Panc1 (cell line): ENCODE measurements around the gene FZR1. TPM values are rescaled to one million over a fixed set of nuclear protein-coding genes. Genes with fewer than 3 reads are reported as not detected.

ENCODE experiments used
- ATAC-seq: fragments of 200-7000 bp; cut with Tn5 transposase; 2 replicates; pipeline ENCODE4 v1.9.1; 2020; ENCODE audit warnings: mild to moderate bottlenecking, moderate library complexity
- BruUV-seq: library from RNA; stranded (reverse); fragments of 400-500 nt; replicated peaks from 2 replicates; lab custom pipeline; 2021; lab: Mats Ljungman, UMichigan
- CTCF ChIA-PET: fragments of 300-600 bp; sonication (Branson Sonifier 250); formaldehyde crosslinking; loops from one replicate; lab custom pipeline; 2022; ENCODE audit warnings: antibody characterized with exemption; lab: Charles Lee
- POLR2A ChIA-PET: fragments of 300-600 bp; sonication (Branson Sonifier 250); formaldehyde crosslinking; loops from one replicate; lab custom pipeline; 2022; ENCODE audit warnings: antibody characterized with exemption; lab: Charles Lee
- DNase-seq: peaks from one replicate; pipeline ENCODE4 v3.0.0-alpha.2; 2010; ENCODE audit warnings: low read depth, low spot score
- H3K27ac ChIP-seq: 2 replicates; pipeline ENCODE4 v1.5.1; 2011; ENCODE audit warnings: mild to moderate bottlenecking, low read length, inconsistent platforms
- H3K27me3 ChIP-seq: fragments of 200-500 bp; sonication (Bioruptor generic); 2 replicates; pipeline ENCODE4 v1.6.0; 2014; ENCODE audit warnings: low read length, inconsistent platforms; ENCODE audit not compliant: control insufficient read depth, insufficient read depth
- H3K36me3 ChIP-seq: fragments of 200-500 bp; sonication (Bioruptor generic); 2 replicates; pipeline ENCODE4 v1.5.1; 2014; ENCODE audit warnings: inconsistent platforms, mild to moderate bottlenecking, low read length, moderate library complexity; ENCODE audit not compliant: control insufficient read depth, insufficient read depth
- H3K4me1 ChIP-seq: 2 replicates; pipeline ENCODE4 v1.5.1; 2011; ENCODE audit warnings: inconsistent platforms, mild to moderate bottlenecking, low read length, moderate library complexity; ENCODE audit not compliant: control insufficient read depth, insufficient read depth
- H3K4me3 ChIP-seq, 2 experiments: 2 replicates each; pipeline ENCODE4 v1.5.1; 2011 to 2012; ENCODE audit warnings: low read depth in 2 of 2, low read length in 2 of 2, mild to moderate bottlenecking in 2 of 2, inconsistent platforms in 1 of 2, moderate library complexity in 1 of 2
- H3K9me3 ChIP-seq: fragments of 200-500 bp; sonication (Bioruptor generic); 2 replicates; pipeline ENCODE4 v1.5.1; 2014; ENCODE audit warnings: low read depth, mild to moderate bottlenecking, inconsistent platforms, low read length, moderate library complexity; ENCODE audit not compliant: control insufficient read depth, insufficient read depth
- CTCF ChIP-seq: fragments of 450-650 bp; IDR thresholded peaks from 2 replicates; pipeline ENCODE4 v1.5.1; 2017; ENCODE audit warnings: mild to moderate bottlenecking
- POLR2AphosphoS5 ChIP-seq: IDR thresholded peaks from 2 replicates; pipeline ENCODE4 v1.6.1; 2012; ENCODE audit warnings: mild to moderate bottlenecking, low read depth, low read length, moderate library complexity
- REST ChIP-seq, 2 experiments: IDR thresholded peaks; 2 replicates each; pipeline ENCODE4 v1.6.1; 2011 to 2012; ENCODE audit warnings: low read depth in 2 of 2, control low read depth in 1 of 2, low read length in 1 of 2, mild to moderate bottlenecking in 1 of 2, moderate library complexity in 1 of 2; ENCODE audit not compliant: insufficient read depth in 1 of 2
- SIN3A ChIP-seq: IDR thresholded peaks from 2 replicates; pipeline ENCODE4 v1.6.1; 2012; ENCODE audit warnings: low read depth, mild to moderate bottlenecking, low read length, moderate library complexity, borderline replicate concordance; ENCODE audit not compliant: insufficient read depth
- TCF7L2 ChIP-seq: IDR thresholded peaks from 2 replicates; pipeline ENCODE4 v1.6.1; 2011; ENCODE audit warnings: mild to moderate bottlenecking, low read depth, low read length, inconsistent platforms
- in situ Hi-C: cut with HindIII; loops from 2 replicates; pipeline ENCODE4 v1.10.0; 2016; ENCODE audit warnings: low sequenced_read_pairs, low pct_unique_long_range_greater_than_20kb
- intact Hi-C: fragments of 100-400 bp; cut with micrococcal nuclease; formaldehyde crosslinking; loops from one replicate; pipeline ENCODE4 v1.10.0; 2022; ENCODE audit not compliant: unreplicated experiment
- total RNA-seq: library from RNA; stranded (reverse); gene quantifications from one replicate; pipeline ENCODE4 v1.2.1, GENCODE V29; 2021; ENCODE audit not compliant: unreplicated experiment

The FZR1 gene
- total RNA-seq, 1 experiment from 2014 or later: 48.7 TPM

- ATAC-seq (peak; percentile 6; the same call in 1 of the 2 replicates), DNase-seq (no peak)
- in situ Hi-C loops (no loop called here), intact Hi-C loops (no loop called here)
- CTCF ChIA-PET: no interaction called here
- Histone ChIP-seq H3K9me3 (no peaks in the 10 kb centered on the region), H3K4me1 (peaks cover 7% of the 10 kb centered on the region; the same call in 1 of the 2 replicates), H3K27ac (no peak overlapping the region), H3K36me3 (no peaks in the 10 kb centered on the region; the same call in 1 of the 2 replicates), H3K4me3 (no peak overlapping the region), H3K27me3 (no peaks in the 10 kb centered on the region)
- no TSS peak for BruUV-seq
- POLR2A ChIA-PET: no interaction called here
- TF ChIP-seq SIN3A: no peak
- TF ChIP-seq REST (IDR thresholded peaks at IDR 0.05; ENCODE audit: insufficient read depth in 1 of 2, low read depth in 2 of 2, low read length in 1 of 2): no peak
These were observed 30.5 kb downstream of the FZR1 start for GRCh38 chr19:3536429-3537100.

- CTCF ChIA-PET: no interaction called here
These were observed 31.0 kb downstream of the FZR1 start for GRCh38 chr19:3537101-3537437.

More at GRCh38 chr19:3537101-3537437, 31.0 kb downstream of the FZR1 start:
- peaks cover 7% of the 10 kb centered on the region; the same call in 1 of the 2 replicates for H3K4me1 ChIP-seq
- no TSS peak for BruUV-seq
- no peak for DNase-seq
- ATAC-seq: peak; percentile 4; the same call in 1 of the 2 replicates
- POLR2A ChIA-PET: no interaction called here
- no peaks in the 10 kb centered on the region for H3K27me3 ChIP-seq
- in situ Hi-C loops: no loop called here
- H3K4me3 ChIP-seq: no peak overlapping the region
- H3K36me3 ChIP-seq: no peaks in the 10 kb centered on the region; the same call in 1 of the 2 replicates
- no peak for TF ChIP-seq REST (IDR thresholded peaks at IDR 0.05; ENCODE audit: insufficient read depth in 1 of 2, low read depth in 2 of 2, low read length in 1 of 2)
- no peak for TF ChIP-seq TCF7L2
- TF ChIP-seq CTCF: no peak
- TF ChIP-seq POLR2AphosphoS5: no peak
- no peak for TF ChIP-seq SIN3A
- no peaks in the 10 kb centered on the region for H3K9me3 ChIP-seq
- intact Hi-C loops: no loop called here
- H3K27ac ChIP-seq: no peak overlapping the region
